NCI-H2081 (cell line): Measurements from ENCODE around the gene ADAMTS16.

Source experiments
- DNase-seq, 2 experiments: peaks; one replicate each; lab custom pipeline; 2025; lab: John Stamatoyannopoulos, UW

Gene ADAMTS16

GRCh38 chr5:5144441-5144840, 4.3 kb downstream of the ADAMTS16 start:
- no peak for DNase-seq

- DNase-seq, result no peak
These were observed 5.8 kb downstream of the ADAMTS16 start for GRCh38 chr5:5145651-5146529.

GRCh38 chr5:5146530-5147160, 6.5 kb downstream of the ADAMTS16 start:
- no peak for DNase-seq

GRCh38 chr5:5149154-5149553, 9.0 kb downstream of the ADAMTS16 start:
- DNase-seq, result no peak

GRCh38 chr5:5150667-5151066, 10.5 kb downstream of the ADAMTS16 start:
- no peak for DNase-seq

GRCh38 chr5:5154733-5155132, 14.6 kb downstream of the ADAMTS16 start:
- no peak for DNase-seq

GRCh38 chr5:5155617-5156016, 15.5 kb downstream of the ADAMTS16 start:
- DNase-seq, result no peak

GRCh38 chr5:5156471-5157082, 16.4 kb downstream of the ADAMTS16 start:
- no peak for DNase-seq

- DNase-seq, result no peak
These were observed 18.4 kb downstream of the ADAMTS16 start for GRCh38 chr5:5158472-5158895.

GRCh38 chr5:5159282-5160103, 19.4 kb downstream of the ADAMTS16 start:
- no peak for DNase-seq

GRCh38 chr5:5164163-5164562, 24.0 kb downstream of the ADAMTS16 start:
- DNase-seq, result no peak

- no peak for DNase-seq
These were observed 25.4 kb downstream of the ADAMTS16 start for GRCh38 chr5:5165541-5166002.

- DNase-seq, result no peak
These were observed 29.3 kb downstream of the ADAMTS16 start for GRCh38 chr5:5169466-5169865.

- no peak for DNase-seq
These were observed 38.0 kb downstream of the ADAMTS16 start for GRCh38 chr5:5178136-5178535.

- DNase-seq, result no peak
These were observed 38.5 kb downstream of the ADAMTS16 start for GRCh38 chr5:5178580-5178979.

GRCh38 chr5:5179079-5179478, 38.9 kb downstream of the ADAMTS16 start:
- no peak for DNase-seq

- DNase-seq, result no peak
These were observed 39.5 kb downstream of the ADAMTS16 start for GRCh38 chr5:5179597-5179996.

GRCh38 chr5:5181650-5182324, 41.7 kb downstream of the ADAMTS16 start:
- DNase-seq, result no peak

- DNase-seq, result no peak
These were observed 42.5 kb downstream of the ADAMTS16 start for GRCh38 chr5:5182508-5183188.

GRCh38 chr5:5183189-5183699, 43.1 kb downstream of the ADAMTS16 start:
- DNase-seq, result no peak

GRCh38 chr5:5183933-5184332, 43.8 kb downstream of the ADAMTS16 start:
- DNase-seq, result no peak
